Hematopoietic multipotent progenitor cell (in vitro differentiated cells): ENCODE measurements around the gene MS4A18. TPM values are rescaled to one million over a fixed set of nuclear protein-coding genes. Genes with fewer than 3 reads are reported as not detected.
A peak's percentile ranks its signal among the peaks of the same experiment; 100 is the strongest.
"Not testable (repeated sequence)": the region's sequence is repeated elsewhere in the genome, so short reads cannot be mapped to it uniquely, and the experiment has no call there.

Experiments used
- DNase-seq, 3 donors: peaks; one replicate each; pipeline ENCODE4 v3.0.0-alpha.2; 2011 to 2015; ENCODE audit warnings: low read depth in 2 of 3, low spot score in 2 of 3
- total RNA-seq: library from RNA; depleted of rRNA; stranded (reverse); fragments of >200 nt; gene quantifications from one replicate; pipeline ENCODE4 v1.2.3, GENCODE V29; 2012

The MS4A18 gene
- total RNA-seq, 1 donor = not detected

DNA sequence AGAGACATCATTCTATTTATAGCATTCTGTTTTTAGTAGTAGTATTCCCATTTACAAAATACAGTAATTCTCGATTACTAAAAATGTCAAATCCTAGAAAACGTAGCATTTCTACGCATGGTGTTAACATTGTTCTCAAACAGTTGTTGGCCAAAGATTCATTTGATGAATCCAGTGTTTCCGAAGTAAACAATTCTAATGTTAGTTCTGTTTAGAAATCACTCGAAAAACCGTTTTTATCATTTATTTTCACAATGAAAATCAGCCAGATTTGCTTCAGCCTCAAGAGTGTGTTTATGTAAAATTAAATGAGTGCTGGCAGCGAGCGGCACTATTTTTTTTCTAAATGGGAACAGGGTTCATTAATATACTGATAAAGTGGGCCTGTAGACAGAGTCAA is 7.1 kb downstream of the MS4A18 start:
- DNase-seq = no peak

DNA sequence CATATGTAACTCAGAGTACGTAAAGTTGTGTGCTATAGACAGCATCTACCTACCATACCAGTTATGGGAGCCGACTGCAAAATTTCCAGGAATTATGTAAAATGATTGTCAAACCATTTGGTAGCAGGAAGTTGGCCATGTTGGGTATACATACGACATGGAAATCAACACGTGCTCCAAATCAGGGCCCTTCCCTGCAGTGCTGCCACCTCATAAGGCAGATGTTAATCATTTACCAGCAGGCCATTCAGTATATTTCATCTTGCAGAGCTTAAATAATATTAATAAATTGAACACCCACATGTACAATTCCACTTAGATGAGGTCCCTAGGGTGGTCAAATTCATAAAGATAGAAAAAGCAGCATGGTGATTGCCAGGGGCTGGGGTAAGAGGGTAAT is 9.8 kb downstream of the MS4A18 start:
- no peak for DNase-seq

DNA sequence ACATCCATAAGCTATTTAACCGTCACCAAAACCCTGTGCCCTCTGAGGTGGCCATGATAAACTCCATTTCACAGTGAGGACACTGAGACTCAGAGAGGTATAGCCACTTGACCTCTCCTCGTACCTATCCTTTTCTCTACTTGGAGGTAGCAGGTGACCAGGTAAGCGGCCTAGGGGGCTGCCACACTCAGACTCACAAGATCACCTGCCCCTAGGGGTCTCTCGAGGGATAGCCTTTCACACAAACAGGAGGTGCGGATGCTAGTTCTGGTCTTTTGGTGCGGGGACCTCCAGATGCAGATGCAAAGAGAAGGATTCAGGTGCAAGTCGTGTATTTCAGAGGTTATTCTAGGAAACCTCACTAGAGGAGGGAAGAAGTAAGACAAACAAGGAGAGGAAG is 14.6 kb downstream of the MS4A18 start:
- DNase-seq = no peak

DNA sequence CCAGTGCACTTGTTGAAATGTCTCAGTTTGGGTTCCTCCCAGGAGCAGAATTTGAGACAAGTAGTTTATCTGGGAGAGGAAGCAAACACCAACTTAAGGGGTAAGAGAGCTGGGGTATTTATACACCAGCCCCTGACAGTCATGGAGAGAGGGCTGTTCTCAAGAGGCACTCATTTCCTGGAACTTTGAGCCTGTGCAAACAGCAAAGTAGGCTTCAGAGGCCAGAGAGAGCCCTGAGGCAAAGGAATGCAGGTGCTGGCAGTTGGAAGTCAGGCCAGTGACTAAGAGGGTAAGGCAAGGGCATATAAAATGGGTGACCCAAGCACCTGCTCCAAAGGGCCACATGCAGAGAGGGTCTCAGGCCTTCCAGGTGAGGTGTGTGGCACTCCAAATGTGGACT is 16.1 kb downstream of the MS4A18 start:
- DNase-seq = no peak

GRCh38 chr11:60741421-60741820 is 16.9 kb downstream of the MS4A18 start:
- DNase-seq = no peak

GRCh38 chr11:60743058-60743457 is 18.5 kb downstream of the MS4A18 start:
- no peak for DNase-seq

DNA sequence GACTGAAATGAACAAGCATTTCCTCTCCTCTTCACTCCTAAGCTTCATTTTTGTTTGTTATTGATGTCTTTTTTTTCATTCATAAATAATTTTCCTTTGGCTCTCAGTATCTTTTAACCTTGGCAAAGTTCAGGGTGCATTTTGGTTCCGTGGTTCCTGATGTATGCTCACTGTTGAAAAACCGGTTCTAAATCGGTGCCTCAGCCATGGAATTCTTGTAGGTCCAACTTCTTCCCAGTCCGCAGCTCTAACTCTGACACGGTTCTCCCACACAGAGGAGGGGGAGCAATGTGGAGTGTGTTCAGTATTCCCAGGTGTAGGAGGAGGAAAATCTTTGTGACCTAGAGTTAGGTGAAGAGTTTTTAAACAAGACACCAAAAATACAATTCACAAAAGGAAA is 19.6 kb downstream of the MS4A18 start:
- no peak for DNase-seq

DNA sequence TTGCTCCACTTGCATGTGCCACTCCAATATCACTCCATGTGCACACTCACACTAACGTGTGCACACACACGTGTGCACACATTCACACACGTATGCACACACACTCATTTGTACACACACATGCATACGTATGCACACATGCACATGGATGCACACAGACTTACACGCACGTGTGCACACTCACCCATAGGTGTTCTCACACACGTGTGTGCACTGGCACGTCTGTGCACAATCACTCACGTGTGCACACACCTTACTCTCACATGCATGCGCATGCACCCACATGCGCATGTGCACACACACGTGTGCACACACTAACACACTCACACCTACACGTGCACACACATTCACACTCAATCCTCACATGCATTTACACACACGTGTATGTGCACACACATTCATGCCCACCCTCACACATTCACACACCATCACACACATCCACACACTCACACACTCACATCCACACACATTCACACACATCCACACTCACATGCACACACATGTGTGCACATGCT is 22.9 kb downstream of the MS4A18 start:
- no peak for DNase-seq

GRCh38 chr11:60748225-60748624 is 23.7 kb downstream of the MS4A18 start:
- DNase-seq = no peak

DNA sequence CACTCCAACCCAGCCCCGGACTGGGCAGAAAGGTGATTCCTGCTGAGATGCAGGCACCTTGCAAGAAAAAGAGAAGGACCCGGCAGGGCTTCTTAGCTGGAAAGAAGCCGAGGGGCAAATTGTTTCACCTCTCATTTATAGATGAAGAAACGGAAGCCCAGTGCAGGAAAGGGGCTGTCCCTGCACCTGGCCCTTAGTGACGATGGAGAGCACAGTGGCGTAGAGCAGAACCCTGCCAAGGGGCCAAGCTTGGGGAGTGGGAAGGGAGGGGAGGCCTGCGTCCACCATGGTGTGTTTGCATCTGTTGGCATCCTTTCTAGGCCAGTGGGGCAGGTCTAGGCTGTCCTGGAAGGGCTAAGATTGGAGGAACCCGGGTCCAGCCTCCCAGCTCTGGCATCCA is 24.3 kb downstream of the MS4A18 start:
- DNase-seq = no peak

- DNase-seq = no peak
These were observed 26.4 kb downstream of the MS4A18 start for GRCh38 chr11:60750911-60751310.

DNA sequence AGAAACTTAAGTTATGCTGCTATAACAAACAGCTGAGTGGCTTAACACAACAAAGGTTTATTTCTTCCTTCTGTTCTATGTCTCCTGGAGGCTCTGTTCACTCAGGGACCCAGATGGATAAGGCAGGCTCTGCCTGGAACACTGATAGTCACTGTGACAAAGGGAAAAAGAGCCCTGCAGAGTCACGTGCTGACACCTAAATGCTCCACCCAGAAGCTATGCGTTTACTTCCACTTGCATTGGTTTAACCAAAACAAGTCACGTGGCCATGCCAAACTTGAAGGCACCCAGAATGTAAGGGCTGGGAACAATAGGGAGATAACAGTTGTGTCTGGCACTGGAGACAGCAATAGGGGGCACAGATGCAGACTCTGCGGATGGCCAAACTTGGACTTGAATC is 28.8 kb downstream of the MS4A18 start:
- no peak for DNase-seq

- no peak for DNase-seq
These were observed 30.4 kb downstream of the MS4A18 start for GRCh38 chr11:60754887-60755286.

DNA sequence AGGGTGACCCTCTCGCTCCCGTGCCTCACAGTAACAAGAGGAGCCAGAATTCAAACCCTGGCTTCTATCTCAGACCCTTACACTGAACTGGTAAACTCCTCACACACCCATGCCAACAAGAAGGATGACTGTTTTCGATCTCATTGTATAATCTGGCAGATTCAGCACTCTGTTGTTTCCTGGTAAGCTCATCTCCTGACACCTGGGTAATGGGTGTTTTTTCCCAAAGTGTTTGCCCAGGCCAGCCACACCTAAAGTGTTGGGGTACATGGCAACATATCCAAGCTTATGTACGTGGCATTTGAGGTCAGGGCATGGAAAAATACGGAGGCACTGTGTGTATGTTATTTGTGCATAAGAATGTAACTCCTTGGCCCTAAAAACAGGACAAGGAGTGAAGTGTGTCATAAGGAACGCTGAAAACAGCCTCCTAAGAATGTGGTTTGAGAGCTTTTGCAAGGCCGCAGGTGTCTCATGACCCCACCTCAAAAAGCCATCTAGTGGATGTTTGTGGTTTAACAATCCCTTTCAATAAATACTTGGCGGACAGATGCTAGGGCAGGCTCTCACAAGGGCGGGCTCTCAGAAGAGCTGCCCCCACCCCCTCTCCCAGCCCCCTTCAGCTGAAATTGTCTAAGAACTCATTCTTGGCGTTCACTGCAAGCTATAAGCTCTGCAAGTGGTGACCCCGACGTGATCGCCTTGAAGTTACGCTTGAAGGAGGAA is 31.9 kb downstream of the MS4A18 start, which contains the start of gene MS4A15:
Gene MS4A15, plus strand, starts transcription at position 561 of the 726 bp plus-strand sequence. CDS start 6,867 bp downstream, outside the sequence.
- peak in 2 of 3 donors; percentile 45 to 69 for DNase-seq

GRCh38 chr11:60757231-60757800 is 32.8 kb downstream of the MS4A18 start:
- no peak for DNase-seq

GRCh38 chr11:60758671-60759070 is 34.2 kb downstream of the MS4A18 start:
- DNase-seq = not testable (repeated sequence)

DNA sequence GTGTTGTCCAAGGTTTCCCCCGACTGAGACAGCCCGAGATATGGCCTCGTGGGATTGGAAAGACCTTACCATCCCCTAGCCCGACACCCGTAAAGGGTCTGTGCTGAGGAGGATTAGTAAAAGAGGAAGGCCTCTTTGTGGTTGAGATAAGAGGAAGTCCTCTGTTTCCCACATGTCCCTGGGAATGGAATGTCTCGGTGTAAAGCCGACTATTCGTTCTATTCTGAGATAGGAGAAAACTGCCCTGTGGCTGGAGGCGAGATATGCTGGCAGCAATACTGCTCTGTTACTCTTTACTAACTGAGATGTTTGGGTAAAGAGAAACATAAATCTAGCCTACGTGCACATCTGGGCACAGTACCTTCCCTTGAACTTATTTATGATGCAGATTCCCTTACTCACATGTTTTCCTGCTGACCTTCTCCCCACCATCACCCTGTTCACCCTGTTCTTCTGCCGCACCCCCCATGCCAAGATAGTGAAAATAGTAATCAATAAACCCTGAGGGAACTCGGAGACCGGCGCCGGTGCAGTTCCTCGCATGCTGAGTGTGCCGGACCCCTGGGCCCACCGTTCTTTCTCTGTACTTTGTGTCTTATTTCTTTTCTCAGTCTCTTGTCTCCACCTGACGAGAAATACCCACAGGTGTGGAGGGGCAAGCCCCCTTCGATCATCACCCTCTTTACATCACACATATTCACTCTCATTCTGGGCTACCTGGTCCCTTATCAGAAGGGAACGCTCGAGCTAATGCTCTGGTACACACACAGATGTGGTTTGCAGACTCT is 35.1 kb downstream of the MS4A18 start:
- DNase-seq = peak in 2 of 3 donors; percentile 10 to 27

GRCh38 chr11:60761436-60762190 is 37.1 kb downstream of the MS4A18 start:
- DNase-seq = peak in 1 of 3 donors; percentile 19

GRCh38 chr11:60762851-60763691 is 38.6 kb downstream of the MS4A18 start:
- peak in 2 of 3 donors; percentile 12 to 52 for DNase-seq
